Smooth muscle cell (in vitro differentiated cells): ENCODE results near the gene MEMO1. TPM values are rescaled to one million over a fixed set of nuclear protein-coding genes. Genes with fewer than 3 reads are reported as not detected.
"Not testable (repeated sequence)": the region's sequence is repeated elsewhere in the genome, so short reads cannot be mapped to it uniquely, and the experiment has no call there.

Experiments
- DNase-seq: peaks from one replicate; lab custom pipeline; 2025; ENCODE audit not compliant: unreplicated experiment; lab: John Stamatoyannopoulos, UW
- H2AFZ ChIP-seq: fragments of 200-600 bp; sonication (generic); 2 replicates; pipeline ENCODE4 v1.6.0; 2016; ENCODE audit warnings: antibody characterized with exemption, low read depth, mild to moderate bottlenecking
- H3F3A ChIP-seq: fragments of 200-600 bp; sonication (generic); 2 replicates; pipeline ENCODE4 v1.6.0; 2017; ENCODE audit warnings: antibody characterized with exemption, low read depth
- H3K27ac ChIP-seq: fragments of 200-600 bp; sonication (generic); 2 replicates; pipeline ENCODE4 v1.5.1; 2016; ENCODE audit warnings: low read depth, mild to moderate bottlenecking
- H3K27me3 ChIP-seq: fragments of 200-600 bp; sonication (generic); 2 replicates; pipeline ENCODE4 v1.6.1; 2016; ENCODE audit warnings: low read depth, mild to moderate bottlenecking
- H3K36me3 ChIP-seq: fragments of 200-600 bp; sonication (generic); 2 replicates; pipeline ENCODE4 v1.5.1; 2016; ENCODE audit warnings: low read depth
- H3K4me1 ChIP-seq: fragments of 200-600 bp; sonication (generic); 2 replicates; pipeline ENCODE4 v1.5.1; 2016; ENCODE audit warnings: low read depth
- H3K4me2 ChIP-seq: fragments of 200-600 bp; sonication (generic); 2 replicates; pipeline ENCODE4 v1.6.0; 2016; ENCODE audit warnings: mild to moderate bottlenecking
- H3K4me3 ChIP-seq: fragments of 200-600 bp; sonication (generic); 2 replicates; pipeline ENCODE4 v1.5.1; 2016; ENCODE audit warnings: mild to moderate bottlenecking
- H3K79me2 ChIP-seq: fragments of 200-600 bp; sonication (generic); 2 replicates; pipeline ENCODE4 v1.6.0; 2016; ENCODE audit warnings: low read depth, mild to moderate bottlenecking
- H3K9ac ChIP-seq: fragments of 200-600 bp; sonication (generic); 2 replicates; pipeline ENCODE4 v1.6.0; 2016; ENCODE audit warnings: low read depth
- H3K9me3 ChIP-seq: fragments of 200-600 bp; sonication (generic); replicated peaks from 2 replicates; pipeline ENCODE4 v1.5.1; 2016; ENCODE audit warnings: low read depth
- H4K20me1 ChIP-seq: fragments of 200-600 bp; sonication (generic); 2 replicates; pipeline ENCODE4 v1.6.0; 2016; ENCODE audit warnings: low read depth
- WGBS: methylation state at CpG from one replicate; pipeline ENCODE4 v1.1.7; 2016; ENCODE audit warnings: low lambda C conversion rate; 5-methylcytosine and 5-hydroxymethylcytosine counted together
- polyA plus RNA-seq: library from polyadenylated mRNA; unstranded; fragments of >200 nt; fragmentation: Nextera tagmentation; extraction: Ambion mirVana; gene quantifications from 2 replicates; pipeline ENCODE4 v1.2.1, GENCODE V29; 2016
- total RNA-seq: library from RNA; depleted of rRNA; stranded (reverse); fragments of >200 nt; gene quantifications from 2 replicates; pipeline ENCODE4 v1.2.3, GENCODE V29; 2014
- TF ChIP-seq, protein P1 (sequence below): fragments of 200-600 bp; sonication (generic); IDR thresholded peaks from 2 replicates; pipeline ENCODE4 v1.5.1; 2017; ENCODE audit warnings: borderline replicate concordance, mild to moderate bottlenecking, antibody characterized with exemption; ENCODE audit not compliant: insufficient read depth, poor library complexity, severe bottlenecking

MEMO1 gene
- total and polyA plus RNA-seq, 2 experiments from 2014 or later = 32.2 to 33.4 TPM

DNA sequence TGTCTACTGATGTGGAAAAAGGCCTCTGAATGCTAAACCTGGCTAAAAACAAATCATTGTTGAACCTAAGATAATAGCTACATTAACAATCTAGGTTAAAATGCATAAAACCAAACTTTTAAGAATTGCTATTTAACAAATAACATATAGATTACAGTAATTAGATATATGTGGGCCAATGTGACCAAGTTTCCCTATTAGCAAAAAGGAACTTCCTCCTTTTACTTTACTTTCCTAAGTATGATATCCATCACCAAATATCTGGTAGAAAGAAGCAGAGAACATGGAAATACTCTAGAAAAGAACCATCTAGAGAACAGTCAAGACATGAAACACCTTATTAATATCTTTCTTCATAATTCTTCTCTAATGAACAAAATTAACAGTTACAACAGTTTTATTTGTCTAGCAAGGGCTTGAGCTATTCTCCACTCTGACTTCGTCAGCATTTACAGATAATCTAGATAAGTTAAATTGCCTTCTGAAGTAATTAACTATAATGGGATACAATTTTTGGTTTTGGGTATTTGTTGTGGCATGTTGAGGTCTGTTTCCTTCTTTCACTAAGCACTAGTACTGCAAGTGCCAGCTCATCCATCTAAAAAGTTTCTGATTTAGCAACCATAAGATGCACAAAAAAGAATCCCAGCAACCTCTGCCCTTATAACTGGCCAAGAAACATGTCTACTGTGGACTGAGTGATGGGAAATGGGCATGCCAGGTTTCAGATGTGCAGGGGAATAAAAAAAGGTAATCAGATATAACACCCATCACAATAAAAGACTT lies 53.3 kb downstream of the MEMO1 start:
- TF ChIP-seq, protein P1, sequence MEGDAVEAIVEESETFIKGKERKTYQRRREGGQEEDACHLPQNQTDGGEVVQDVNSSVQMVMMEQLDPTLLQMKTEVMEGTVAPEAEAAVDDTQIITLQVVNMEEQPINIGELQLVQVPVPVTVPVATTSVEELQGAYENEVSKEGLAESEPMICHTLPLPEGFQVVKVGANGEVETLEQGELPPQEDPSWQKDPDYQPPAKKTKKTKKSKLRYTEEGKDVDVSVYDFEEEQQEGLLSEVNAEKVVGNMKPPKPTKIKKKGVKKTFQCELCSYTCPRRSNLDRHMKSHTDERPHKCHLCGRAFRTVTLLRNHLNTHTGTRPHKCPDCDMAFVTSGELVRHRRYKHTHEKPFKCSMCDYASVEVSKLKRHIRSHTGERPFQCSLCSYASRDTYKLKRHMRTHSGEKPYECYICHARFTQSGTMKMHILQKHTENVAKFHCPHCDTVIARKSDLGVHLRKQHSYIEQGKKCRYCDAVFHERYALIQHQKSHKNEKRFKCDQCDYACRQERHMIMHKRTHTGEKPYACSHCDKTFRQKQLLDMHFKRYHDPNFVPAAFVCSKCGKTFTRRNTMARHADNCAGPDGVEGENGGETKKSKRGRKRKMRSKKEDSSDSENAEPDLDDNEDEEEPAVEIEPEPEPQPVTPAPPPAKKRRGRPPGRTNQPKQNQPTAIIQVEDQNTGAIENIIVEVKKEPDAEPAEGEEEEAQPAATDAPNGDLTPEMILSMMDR = no peak
- Histone ChIP-seq H3K79me2 (peaks cover 99% of the 10 kb centered on the region), H3K4me3 (no peak overlapping the region), H3K9me3 (no peaks in the 10 kb centered on the region), H3F3A (no peaks in the 10 kb centered on the region), H4K20me1 (peaks cover 96% of the 10 kb centered on the region), H3K27me3 (no peaks in the 10 kb centered on the region), H2AFZ (no peak overlapping the region), H3K36me3 (no peaks in the 10 kb centered on the region), H3K4me1 (no peaks in the 10 kb centered on the region), H3K27ac (no peak overlapping the region), H3K4me2 (no peak overlapping the region), H3K9ac (no peak overlapping the region)
- 80% methylated on average over 1 of the region's 1 CpG for WGBS
- no peak for DNase-seq

DNA sequence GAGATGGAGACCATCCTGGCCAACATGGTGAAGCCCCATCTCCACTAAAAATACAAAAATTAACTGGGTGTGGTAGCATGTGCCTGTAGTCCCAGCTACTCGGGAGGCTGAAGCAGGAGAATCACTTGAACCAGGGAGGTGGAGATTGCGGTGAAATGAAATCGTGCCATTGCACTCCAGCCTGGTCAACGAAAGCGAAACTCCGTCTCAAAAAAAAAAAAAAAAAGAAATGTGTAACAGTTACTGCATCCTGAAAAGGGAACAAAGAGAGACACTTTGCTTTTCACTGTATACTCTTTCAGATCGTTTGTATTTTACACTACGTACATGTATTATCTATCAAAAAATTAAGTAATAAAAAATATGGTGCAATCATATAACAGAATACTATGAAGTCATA lies 53.9 kb downstream of the MEMO1 start:
- H3K27ac ChIP-seq, H3K9ac ChIP-seq, H3K4me3 ChIP-seq, H3K9me3 ChIP-seq, H3K4me1 ChIP-seq, DNase-seq, H3K27me3 ChIP-seq, H3K4me2 ChIP-seq, H2AFZ ChIP-seq, H3F3A ChIP-seq, H3K36me3 ChIP-seq: not testable (repeated sequence)
- 96% methylated on average over 8 of the region's 8 CpGs for WGBS
- Histone ChIP-seq H3K79me2 (peaks cover 99% of the 10 kb centered on the region), H4K20me1 (peaks cover 96% of the 10 kb centered on the region)

DNA sequence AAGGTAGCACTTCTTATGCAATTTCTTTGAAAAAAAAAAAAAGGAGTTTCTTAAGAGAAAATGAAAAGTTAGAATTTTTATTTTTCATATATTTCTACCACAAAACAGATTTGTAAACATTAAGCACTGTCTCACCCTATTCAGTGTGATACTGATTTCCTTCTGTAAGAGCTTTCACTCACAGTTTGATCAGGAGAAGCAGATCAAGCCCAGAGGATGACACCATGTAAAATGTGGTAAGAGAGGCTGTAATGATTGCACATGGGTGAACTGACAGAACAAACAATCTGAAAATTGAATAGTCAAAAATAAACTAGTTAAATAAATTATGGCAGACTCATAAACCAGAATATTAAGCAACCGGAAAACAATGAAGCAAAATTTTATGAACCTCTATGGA lies 54.5 kb downstream of the MEMO1 start:
- H3F3A ChIP-seq = no peaks in the 10 kb centered on the region
- peaks cover 99% of the 10 kb centered on the region for H3K79me2 ChIP-seq
- no peaks in the 10 kb centered on the region for H3K4me1 ChIP-seq
- no peak overlapping the region for H3K9ac ChIP-seq
- H3K36me3 ChIP-seq = no peaks in the 10 kb centered on the region
- H3K4me2 ChIP-seq = no peak overlapping the region
- no peaks in the 10 kb centered on the region for H3K27me3 ChIP-seq
- H3K9me3 ChIP-seq = no peaks in the 10 kb centered on the region
- H4K20me1 ChIP-seq = peaks cover 96% of the 10 kb centered on the region
- TF ChIP-seq, protein P1 = no peak
- 87% methylated on average over 1 of the region's 1 CpG for WGBS
- no peak overlapping the region for H2AFZ ChIP-seq
- no peak for DNase-seq
- H3K27ac ChIP-seq = peak overlapping the region; percentile 4
- H3K4me3 ChIP-seq = no peak overlapping the region

GRCh38 chr2:31953095-31953494 lies 57.7 kb downstream of the MEMO1 start:
- H3K4me2 ChIP-seq, H3F3A ChIP-seq, H3K4me1 ChIP-seq, DNase-seq, H3K9me3 ChIP-seq, H3K36me3 ChIP-seq, H3K9ac ChIP-seq, H3K27me3 ChIP-seq, H3K27ac ChIP-seq, H3K4me3 ChIP-seq, H2AFZ ChIP-seq: not testable (repeated sequence)
- peaks cover 99% of the 10 kb centered on the region for H3K79me2 ChIP-seq
- H4K20me1 ChIP-seq = peaks cover 95% of the 10 kb centered on the region
- WGBS = 97% methylated on average over 9 of the region's 9 CpGs
